Colonic mucosa (tissue), 4 donors: Measurements from ENCODE around the gene HOXA13. TPM values are rescaled to one million over a fixed set of nuclear protein-coding genes. Genes with fewer than 3 reads are reported as not detected.

Experiments
- DNase-seq: peaks from one replicate; pipeline ENCODE4 v3.0.0-alpha.2; 2020
- H3K27ac ChIP-seq: fragments of 200-600 bp; one replicate; pipeline ENCODE4 v1.8.0; 2021
- H3K27me3 ChIP-seq: fragments of 200-600 bp; one replicate; pipeline ENCODE4 v1.8.0; 2021
- H3K36me3 ChIP-seq: fragments of 200-600 bp; one replicate; pipeline ENCODE4 v1.8.0; 2021
- H3K4me1 ChIP-seq: fragments of 200-600 bp; one replicate; pipeline ENCODE4 v1.8.0; 2021; ENCODE audit warnings: mild to moderate bottlenecking
- H3K4me3 ChIP-seq: fragments of 200-600 bp; one replicate; pipeline ENCODE4 v1.8.0; 2021
- H3K9ac ChIP-seq, 2 donors: one replicate each; pipeline ENCODE4 v1.7.0; 2013; ENCODE audit warnings: control low read depth in 2 of 2, low read depth in 2 of 2, low read length in 2 of 2
- H3K9me3 ChIP-seq: fragments of 200-600 bp; one replicate; pipeline ENCODE4 v1.8.0; 2021
- CTCF ChIP-seq: fragments of 200-600 bp; IDR thresholded peaks from one replicate; pipeline ENCODE4 v1.8.0; 2022; ENCODE audit warnings: antibody characterized with exemption, mild to moderate bottlenecking
- intact Hi-C: fragments of 100-400 bp; cut with DNase I; formaldehyde crosslinking; loops from one replicate; pipeline ENCODE4 v1.14.1; 2022
- microRNA-seq: library from miRNA; unstranded; fragments of <30 nt; microRNA quantifications from one replicate; pipeline ENCODE4, GENCODE V29; 2019
- total RNA-seq, 2 donors: library from RNA; stranded (reverse); fragmentation: NEBNext Ultra II Directional in 1 of 2; extraction: Animal tissue kit (Norgen Biotek cat#: 25700) in 1 of 2; gene quantifications; one replicate each; pipeline ENCODE4 v1.2.1, GENCODE V29; 2021
- donor health status: healthy.
- donor health status: DM: no; HTN: no; CAD: no.
- donor health status: DM: no; HTN: no; CAD: no.

The HOXA13 gene
- total RNA-seq, 2 donors from 2014 or later = 22.7 to 33.8 TPM

GRCh38 chr7:27146491-27147198 lies 53.2 kb downstream of the HOXA13 start:
- H3K27me3 ChIP-seq = no peaks in the 10 kb centered on the region
- H3K9ac ChIP-seq = peak overlapping the region; percentile 40 to 100
- intact Hi-C loops = no loop called here
- DNase-seq = peak; percentile 31
- H3K4me1 ChIP-seq = peaks cover 17% of the 10 kb centered on the region
- H3K4me3 ChIP-seq = no peak overlapping the region
- H3K9me3 ChIP-seq = no peaks in the 10 kb centered on the region
- no peaks in the 10 kb centered on the region for H3K36me3 ChIP-seq
- no peak for TF ChIP-seq CTCF
- H3K27ac ChIP-seq = peak overlapping the region; percentile 97

- H3K9ac ChIP-seq = peak overlapping the region; percentile 46 to 100
- intact Hi-C loops = no loop called here
- peak overlapping the region; percentile 84 for H3K27ac ChIP-seq
- no peak for DNase-seq
- no peaks in the 10 kb centered on the region for H3K36me3 ChIP-seq
- no peaks in the 10 kb centered on the region for H3K27me3 ChIP-seq
- peaks cover 17% of the 10 kb centered on the region for H3K4me1 ChIP-seq
- TF ChIP-seq CTCF = no peak
- H3K4me3 ChIP-seq = no peak overlapping the region
- no peaks in the 10 kb centered on the region for H3K9me3 ChIP-seq
Observed at GRCh38 chr7:27145914-27146412, 53.9 kb downstream of the HOXA13 start.

GRCh38 chr7:27145165-27145913 lies 54.6 kb downstream of the HOXA13 start:
- H3K27ac ChIP-seq = peak overlapping the region; percentile 84
- peak; percentile 47 for DNase-seq
- intact Hi-C loops = no loop called here

GRCh38 chr7:27144781-27145164 lies 55.1 kb downstream of the HOXA13 start:
- Histone ChIP-seq H3K4me1 (peaks cover 17% of the 10 kb centered on the region), H3K36me3 (no peaks in the 10 kb centered on the region), H3K9me3 (no peaks in the 10 kb centered on the region), H3K27me3 (no peaks in the 10 kb centered on the region), H3K4me3 (peak overlapping the region; percentile 1), H3K9ac (peak overlapping the region; percentile 46 to 100), H3K27ac (peak overlapping the region; percentile 84)
- peak; percentile 44 for DNase-seq
- no peak for TF ChIP-seq CTCF
- intact Hi-C loops = loop anchor here (5.0 kb wide), 1 partner anchor 37 kb away; no protein-coding TSS in a partner anchor

More at GRCh38 chr7:27145165-27145913, 54.6 kb downstream of the HOXA13 start:
- H3K36me3 ChIP-seq = no peaks in the 10 kb centered on the region
- H3K27me3 ChIP-seq = no peaks in the 10 kb centered on the region
- H3K4me1 ChIP-seq = peaks cover 17% of the 10 kb centered on the region
- peak overlapping the region; percentile 46 to 100 for H3K9ac ChIP-seq
- H3K9me3 ChIP-seq = no peaks in the 10 kb centered on the region
- H3K4me3 ChIP-seq = no peak overlapping the region
- TF ChIP-seq CTCF = no peak

Small RNA genes lying within 50 kb of the gene (microRNA-seq; reads per million reads assigned to microRNA genes)
- gene MIR196B = 11,097 reads per million, percentile 93 among the genes with 10 or more reads in this experiment

Other genes with a start within 250 kb of the HOXA13 start
- 1 to 10 TPM; 1.7 to 2.0 TPM for gene HOXA1, start 104.1 kb downstream of the HOXA13 start, total RNA-seq
- gene HOXA2, start 97.4 kb downstream of the HOXA13 start, total RNA-seq = 1 to 10 TPM; 1.8 to 2.4 TPM
- 1 to 10 TPM; 3.3 to 4.5 TPM for gene HOXA4, start 69.3 kb downstream of the HOXA13 start, total RNA-seq
- gene HOXA5, start 56.4 kb downstream of the HOXA13 start, total RNA-seq = 10 to 100 TPM in 1 of 2 donors, 1 to 10 TPM in 1; 9.6 to 18.7 TPM
- 10 to 100 TPM; 10.9 to 29.6 TPM for gene HOXA6, start 52.3 kb downstream of the HOXA13 start, total RNA-seq
- 10 to 100 TPM; 13.3 to 14.1 TPM for gene HOXA3, start 47.5 kb downstream of the HOXA13 start, total RNA-seq
- gene HOXA7, start 43.4 kb downstream of the HOXA13 start, total RNA-seq = 10 to 100 TPM; 21.9 to 24.4 TPM
- gene HOXA9, start 34.6 kb downstream of the HOXA13 start, total RNA-seq = 10 to 100 TPM; 19.5 to 22.1 TPM
- gene HOXA10, start 25.8 kb downstream of the HOXA13 start, total RNA-seq = 10 to 100 TPM; 25.4 to 26.0 TPM
- 1 to 10 TPM; 2.9 to 3.7 TPM for gene HOXA11, start 14.9 kb downstream of the HOXA13 start, total RNA-seq
- gene EVX1, start 42.7 kb upstream of the HOXA13 start, total RNA-seq = 1 to 10 TPM in 1 of 2 donors, under 1 TPM in 1; 0.32 to 1.5 TPM